Naive thymus-derived CD8-positive, alpha-beta T cell (primary cell): ENCODE results near the gene PDLIM7. TPM values are rescaled to one million over a fixed set of nuclear protein-coding genes. Genes with fewer than 3 reads are reported as not detected.

ENCODE experiments used
- ATAC-seq, 2 donors: fragments of 150-1000 bp; cut with Tn5 transposase in 1 of 2; sonication (Bioruptor Pico), chemical (Tn5 transposase) in 1 of 2; 1 replicate in 1 of 2; 2 replicates in 1 of 2; pipeline ENCODE4 v1.10.0; 2021; ENCODE audit warnings: mild to moderate bottlenecking in 2 of 2, moderate library complexity in 2 of 2
- POLR2A ChIA-PET: fragments of 350-600 bp; sonication (Branson Sonifier 250); formaldehyde crosslinking; loops from one replicate; lab custom pipeline; 2021; ENCODE audit warnings: antibody characterized with exemption; lab: Charles Lee
- DNase-seq, 10 donors: peaks; one replicate each; pipeline versions ENCODE4 v3.0.0 to v3.0.0-alpha.2; 2020 to 2022
- H3K27ac Mint-ChIP-seq, 10 donors: one replicate each; pipeline ENCODE4 v1.8.0; 2020 to 2022; ENCODE audit warnings: mild to moderate bottlenecking in 10 of 10, mixed read lengths in 10 of 10, moderate library complexity in 4 of 10, inconsistent platforms in 1 of 10
- H3K27me3 Mint-ChIP-seq, 5 donors: one replicate each; pipeline ENCODE4 v1.8.0; 2021 to 2022; ENCODE audit warnings: mixed read lengths in 5 of 5
- H3K36me3 Mint-ChIP-seq, 3 donors: one replicate each; pipeline ENCODE4 v1.8.0; 2020 to 2022; ENCODE audit warnings: mixed read lengths in 3 of 3, mild to moderate bottlenecking in 2 of 3, inconsistent platforms in 1 of 3
- H3K4me1 Mint-ChIP-seq, 4 donors: one replicate each; pipeline ENCODE4 v1.8.0; 2021 to 2022; ENCODE audit warnings: mixed read lengths in 4 of 4
- H3K4me3 Mint-ChIP-seq, 10 donors: one replicate each; pipeline ENCODE4 v1.8.0; 2020 to 2022; ENCODE audit warnings: mild to moderate bottlenecking in 10 of 10, mixed read lengths in 10 of 10, moderate library complexity in 6 of 10, inconsistent platforms in 1 of 10
- H3K9me3 Mint-ChIP-seq, 9 donors: one replicate each; pipeline ENCODE4 v1.8.0; 2020 to 2022; ENCODE audit warnings: mixed read lengths in 9 of 9, mild to moderate bottlenecking in 3 of 9, inconsistent platforms in 1 of 9, moderate library complexity in 1 of 9
- polyA plus RNA-seq, 3 donors: library from polyadenylated mRNA; unstranded; fragments of 300-500 nt; fragmentation: Illumina TruSeq; gene quantifications; one replicate each; pipeline ENCODE4 v1.2.3, GENCODE V29; 2021
- total RNA-seq, 8 experiments: library from RNA in 2 of 8; stranded (reverse) in 2 of 8; gene quantifications; one replicate each; pipeline ENCODE4 v1.2.3 and lab custom pipeline; 2021 to 2026

Gene PDLIM7
- total and polyA plus RNA-seq, 5 experiments from 2014 or later, result 4.3 to 19.1 (median 5.8) TPM

- H3K9me3 Mint-ChIP-seq, result no peaks in the 10 kb centered on the region
Observed at GRCh38 chr5:177447611-177448243, 49.7 kb downstream of the PDLIM7 start.

GRCh38 chr5:177447066-177447610 is 50.3 kb downstream of the PDLIM7 start:
- DNase-seq, result peak; percentile 60 to 92 (median 80)
- Mint-ChIP-seq H3K4me3 (peak overlapping the region in 7 of 10 donors; percentile 41 to 82 (median 62)), H3K27ac (peak overlapping the region in 2 of 10 donors; percentile 85 to 86), H3K27me3 (no peaks in the 10 kb centered on the region), H3K36me3 (peaks cover 0 to 7% (median 0%) of the 10 kb centered on the region in 3 donors), H3K4me1 (peaks cover 28 to 62% (median 50%) of the 10 kb centered on the region in 4 donors), H3K9me3 (no peaks in the 10 kb centered on the region)
- ATAC-seq, result peak; percentile 43 to 55
- POLR2A ChIA-PET, result interaction anchor here (0.6 to 25.4 kb wide), 12 partner anchors 7 to 119 kb away, joined by 3 to 1530 read pairs (median 4); partner anchors contain the start of genes DDX41, F12 and GRK6

More at GRCh38 chr5:177447611-177448243, 49.7 kb downstream of the PDLIM7 start:
- ATAC-seq (peak; percentile 2 to 9), DNase-seq (peak in 1 of 10 donors; percentile 29)
- no peaks in the 10 kb centered on the region for H3K27me3 Mint-ChIP-seq
- POLR2A ChIA-PET, result interaction anchor here (0.6 to 25.4 kb wide), 11 partner anchors 7 to 120 kb away, joined by 3 to 1530 read pairs (median 4); partner anchors contain the start of genes DDX41, F12 and GRK6
- peak overlapping the region; percentile 66 to 93 (median 83) for H3K27ac Mint-ChIP-seq
- peak overlapping the region; percentile 37 to 83 (median 70) for H3K4me3 Mint-ChIP-seq
- H3K36me3 Mint-ChIP-seq, result peaks cover 0 to 1% (median 0%) of the 10 kb centered on the region in 3 donors
- H3K4me1 Mint-ChIP-seq, result peaks cover 27 to 58% (median 51%) of the 10 kb centered on the region in 4 donors

- POLR2A ChIA-PET, result interaction anchor here (0.6 to 25.4 kb wide), 13 partner anchors 8 to 758 kb away, joined by 3 to 1530 read pairs (median 3); partner anchors contain the start of genes F12, GRK6 and HNRNPAB
- H3K27ac Mint-ChIP-seq, result peak within 1 kb of the TSS; percentile 91 to 98 (median 96)
Observed at GRCh38 chr5:177446200-177447065, 51.0 kb downstream of the PDLIM7 start, which contains the start of gene PRR7. TSS of gene PRR7 (plus strand) at chr5:177446814. CDS start at chr5:177455068, 8,254 bp downstream.

GRCh38 chr5:177445917-177446199 is 51.5 kb downstream of the PDLIM7 start:
- Mint-ChIP-seq H3K4me3 (peak overlapping the region; percentile 76 to 89 (median 82)), H3K27me3 (no peaks in the 10 kb centered on the region), H3K36me3 (peaks cover 0 to 17% (median 0%) of the 10 kb centered on the region in 3 donors), H3K9me3 (no peaks in the 10 kb centered on the region), H3K27ac (peak overlapping the region; percentile 91 to 98 (median 96)), H3K4me1 (peaks cover 30 to 61% (median 48%) of the 10 kb centered on the region in 4 donors)
- POLR2A ChIA-PET, result interaction anchor here (0.6 to 25.4 kb wide), 10 partner anchors 9 to 758 kb away, joined by 3 to 1530 read pairs (median 4); partner anchors contain the start of genes F12, GRK6 and HNRNPAB
- ATAC-seq, result no peak
- peak in 1 of 10 donors; percentile 20 for DNase-seq

More at GRCh38 chr5:177446200-177447065, 51.0 kb downstream of the PDLIM7 start, which contains the start of gene PRR7:
- DNase-seq, result peak; percentile 60 to 86 (median 78)
- Mint-ChIP-seq H3K36me3 (peaks cover 0 to 14% (median 0%) of the 10 kb centered on the region in 3 donors), H3K27me3 (no peaks in the 10 kb centered on the region), H3K4me3 (peak within 1 kb of the TSS; percentile 76 to 89 (median 82)), H3K9me3 (no peaks in the 10 kb centered on the region), H3K4me1 (peaks cover 28 to 60% (median 48%) of the 10 kb centered on the region in 4 donors)
- ATAC-seq, result peak; percentile 49 to 53

- H3K4me3 Mint-ChIP-seq, result peak overlapping the region; percentile 76 to 89 (median 82)
- ATAC-seq, result peak in 1 of 2 donors; percentile 21
- H3K9me3 Mint-ChIP-seq, result no peaks in the 10 kb centered on the region
- POLR2A ChIA-PET, result interaction anchor here (1.2 to 25.4 kb wide), 10 partner anchors 8 to 75 kb away, joined by 3 to 1530 read pairs (median 6); partner anchors contain the start of genes F12 and GRK6
- H3K36me3 Mint-ChIP-seq, result peaks cover 0 to 19% (median 1%) of the 10 kb centered on the region in 3 donors
- peak overlapping the region; percentile 91 to 98 (median 96) for H3K27ac Mint-ChIP-seq
- peak in 4 of 10 donors; percentile 46 to 60 (median 48) for DNase-seq
- H3K27me3 Mint-ChIP-seq, result no peaks in the 10 kb centered on the region
- peaks cover 31 to 58% (median 51%) of the 10 kb centered on the region in 4 donors for H3K4me1 Mint-ChIP-seq
Observed at GRCh38 chr5:177445052-177445916, 52.1 kb downstream of the PDLIM7 start.

- no peaks in the 10 kb centered on the region for H3K9me3 Mint-ChIP-seq
- peaks cover 39 to 67% (median 59%) of the 10 kb centered on the region in 4 donors for H3K4me1 Mint-ChIP-seq
Observed at GRCh38 chr5:177444106-177445051, 53.0 kb downstream of the PDLIM7 start.

GRCh38 chr5:177443144-177443983 is 54.0 kb downstream of the PDLIM7 start:
- POLR2A ChIA-PET, result interaction anchor here (0.7 to 25.4 kb wide), 5 partner anchors 7 to 92 kb away, joined by 3 to 1530 read pairs (median 4); partner anchors contain the start of genes F12, GRK6, LMAN2 and PDLIM7
- H3K27me3 Mint-ChIP-seq, result no peaks in the 10 kb centered on the region
- peaks cover 35 to 72% (median 59%) of the 10 kb centered on the region in 4 donors for H3K4me1 Mint-ChIP-seq
- no peaks in the 10 kb centered on the region for H3K9me3 Mint-ChIP-seq
- ATAC-seq (no peak), DNase-seq (peak in 1 of 10 donors; percentile 42)
- peaks cover 0 to 37% (median 7%) of the 10 kb centered on the region in 3 donors for H3K36me3 Mint-ChIP-seq
- H3K27ac Mint-ChIP-seq, result peak overlapping the region; percentile 47 to 98 (median 88)
- no peak overlapping the region for H3K4me3 Mint-ChIP-seq

More at GRCh38 chr5:177444106-177445051, 53.0 kb downstream of the PDLIM7 start:
- peaks cover 0 to 28% (median 1%) of the 10 kb centered on the region in 3 donors for H3K36me3 Mint-ChIP-seq
- H3K27ac Mint-ChIP-seq, result peak overlapping the region; percentile 91 to 98 (median 96)
- peak; percentile 8 to 26 for ATAC-seq
- peak overlapping the region; percentile 8 to 89 (median 80) for H3K4me3 Mint-ChIP-seq
- no peaks in the 10 kb centered on the region for H3K27me3 Mint-ChIP-seq
- peak in 3 of 10 donors; percentile 33 to 50 (median 42) for DNase-seq
- POLR2A ChIA-PET, result interaction anchor here (0.7 to 25.4 kb wide), 8 partner anchors 8 to 93 kb away, joined by 3 to 1530 read pairs (median 5); partner anchors contain the start of genes F12, GRK6, LMAN2 and PDLIM7

- peak overlapping the region in 9 of 10 donors; percentile 22 to 98 (median 77) for H3K27ac Mint-ChIP-seq
- peaks cover 34 to 74% (median 61%) of the 10 kb centered on the region in 4 donors for H3K4me1 Mint-ChIP-seq
- DNase-seq (peak in 2 of 10 donors; percentile 3 to 55), ATAC-seq (no peak)
- H3K9me3 Mint-ChIP-seq, result no peaks in the 10 kb centered on the region
- H3K4me3 Mint-ChIP-seq, result peak overlapping the region in 2 of 10 donors; percentile 25 to 41
- no peaks in the 10 kb centered on the region for H3K27me3 Mint-ChIP-seq
- POLR2A ChIA-PET, result interaction anchor here (8.6 to 25.4 kb wide), 2 partner anchors 12 to 24 kb away, joined by 87 to 1530 read pairs; partner anchors contain the start of genes F12 and GRK6
- peaks cover 0 to 48% (median 13%) of the 10 kb centered on the region in 3 donors for H3K36me3 Mint-ChIP-seq
Observed at GRCh38 chr5:177442066-177442826, 55.2 kb downstream of the PDLIM7 start.
